IMR-90 (cell line): ENCODE data around the gene PRKAG2.

Source experiments
- MAZ ChIP-seq: IDR thresholded peaks from 2 replicates; pipeline ENCODE4 v1.6.1; 2012; ENCODE audit warnings: low read depth, mild to moderate bottlenecking, low read length, improper control_type of control experiment, moderate library complexity, borderline replicate concordance
- MXI1 ChIP-seq: IDR thresholded peaks from 2 replicates; pipeline ENCODE4 v1.6.1; 2012; ENCODE audit warnings: low read depth, mild to moderate bottlenecking, low read length, moderate library complexity, borderline replicate concordance
- RAD21 ChIP-seq: IDR thresholded peaks from 2 replicates; pipeline ENCODE4 v1.6.1; 2012; ENCODE audit warnings: low read length, improper control_type of control experiment
- SMC3 ChIP-seq: fragments of 150-350 bp; IDR thresholded peaks from 2 replicates; pipeline ENCODE4 v1.6.1; 2016; ENCODE audit warnings: low read depth, mild to moderate bottlenecking, antibody characterized with exemption, low read length, moderate library complexity
- TF ChIP-seq, protein P1 (sequence below): conservative IDR thresholded peaks from 2 replicates; pipeline ENCODE4 v1.5.1; 2012; ENCODE audit warnings: mild to moderate bottlenecking, low read depth, low read length, improper control_type of control experiment
- TF ChIP-seq, protein P2 (sequence below): fragments of 150-350 bp; IDR thresholded peaks from 2 replicates; pipeline ENCODE4 v1.6.1; 2016; ENCODE audit warnings: low read depth, mild to moderate bottlenecking, low read length, moderate library complexity, borderline replicate concordance

DNA sequence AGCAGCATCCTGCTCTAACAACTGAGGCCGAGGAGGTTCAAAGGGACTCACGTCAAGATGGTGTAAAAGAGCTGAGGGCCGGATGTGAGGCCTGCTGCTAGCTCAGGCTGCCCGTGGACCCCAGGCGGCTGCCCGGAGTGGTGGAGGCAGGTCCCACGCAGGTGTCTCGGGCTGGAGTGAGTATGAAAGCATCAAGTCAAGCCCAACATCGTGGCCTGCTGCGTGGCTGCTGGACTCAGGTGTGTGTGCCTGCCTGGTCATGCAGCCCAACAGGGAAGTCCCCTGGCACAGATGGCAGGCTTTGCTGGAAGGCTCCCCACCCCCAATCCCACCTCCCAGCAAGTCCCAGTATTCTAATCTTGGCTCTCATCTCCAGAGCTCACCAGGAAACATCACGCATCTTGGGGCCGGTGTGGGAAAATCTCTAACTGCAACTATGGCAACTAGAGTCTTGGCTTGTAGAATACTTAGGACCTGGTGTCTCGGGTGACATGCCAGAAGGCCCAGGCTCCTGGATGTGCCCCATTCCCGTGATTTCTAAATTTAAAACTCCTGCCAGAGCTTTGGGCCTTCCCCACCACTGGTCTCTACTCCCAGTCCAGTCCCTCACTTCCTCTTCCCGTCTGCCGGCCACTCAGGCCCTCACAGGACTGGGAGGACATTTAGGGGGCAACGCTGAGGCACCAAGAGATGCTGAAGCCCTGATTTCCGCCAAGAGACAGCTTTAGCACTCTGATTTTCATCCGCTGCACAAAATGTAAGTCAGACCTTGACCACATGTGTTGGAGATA, 85.9 kb downstream of the PRKAG2 start:
- TF ChIP-seq, protein P1, sequence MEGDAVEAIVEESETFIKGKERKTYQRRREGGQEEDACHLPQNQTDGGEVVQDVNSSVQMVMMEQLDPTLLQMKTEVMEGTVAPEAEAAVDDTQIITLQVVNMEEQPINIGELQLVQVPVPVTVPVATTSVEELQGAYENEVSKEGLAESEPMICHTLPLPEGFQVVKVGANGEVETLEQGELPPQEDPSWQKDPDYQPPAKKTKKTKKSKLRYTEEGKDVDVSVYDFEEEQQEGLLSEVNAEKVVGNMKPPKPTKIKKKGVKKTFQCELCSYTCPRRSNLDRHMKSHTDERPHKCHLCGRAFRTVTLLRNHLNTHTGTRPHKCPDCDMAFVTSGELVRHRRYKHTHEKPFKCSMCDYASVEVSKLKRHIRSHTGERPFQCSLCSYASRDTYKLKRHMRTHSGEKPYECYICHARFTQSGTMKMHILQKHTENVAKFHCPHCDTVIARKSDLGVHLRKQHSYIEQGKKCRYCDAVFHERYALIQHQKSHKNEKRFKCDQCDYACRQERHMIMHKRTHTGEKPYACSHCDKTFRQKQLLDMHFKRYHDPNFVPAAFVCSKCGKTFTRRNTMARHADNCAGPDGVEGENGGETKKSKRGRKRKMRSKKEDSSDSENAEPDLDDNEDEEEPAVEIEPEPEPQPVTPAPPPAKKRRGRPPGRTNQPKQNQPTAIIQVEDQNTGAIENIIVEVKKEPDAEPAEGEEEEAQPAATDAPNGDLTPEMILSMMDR = no peak
- TF ChIP-seq RAD21 (no peak), MAZ (no peak), MXI1 (no peak), SMC3 (no peak)
- TF ChIP-seq, protein P2, sequence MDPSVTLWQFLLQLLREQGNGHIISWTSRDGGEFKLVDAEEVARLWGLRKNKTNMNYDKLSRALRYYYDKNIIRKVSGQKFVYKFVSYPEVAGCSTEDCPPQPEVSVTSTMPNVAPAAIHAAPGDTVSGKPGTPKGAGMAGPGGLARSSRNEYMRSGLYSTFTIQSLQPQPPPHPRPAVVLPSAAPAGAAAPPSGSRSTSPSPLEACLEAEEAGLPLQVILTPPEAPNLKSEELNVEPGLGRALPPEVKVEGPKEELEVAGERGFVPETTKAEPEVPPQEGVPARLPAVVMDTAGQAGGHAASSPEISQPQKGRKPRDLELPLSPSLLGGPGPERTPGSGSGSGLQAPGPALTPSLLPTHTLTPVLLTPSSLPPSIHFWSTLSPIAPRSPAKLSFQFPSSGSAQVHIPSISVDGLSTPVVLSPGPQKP = no peak
